ENCODE results near the gene PYGM.

- no peak for TF ChIP-seq POLR2A (IDR thresholded peaks at IDR 0.05)
- TF ChIP-seq CTCF (IDR thresholded peaks at IDR 0.05) = no peak
Measured at GRCh38 chr11:64744544-64745188, 15.1 kb downstream of the PYGM start.

Data from prostate gland (tissue), 2 donors.